ENCODE data around the gene TRHDE.
A peak's percentile ranks its signal among the peaks of the same experiment; 100 is the strongest.

Gene TRHDE

DNA sequence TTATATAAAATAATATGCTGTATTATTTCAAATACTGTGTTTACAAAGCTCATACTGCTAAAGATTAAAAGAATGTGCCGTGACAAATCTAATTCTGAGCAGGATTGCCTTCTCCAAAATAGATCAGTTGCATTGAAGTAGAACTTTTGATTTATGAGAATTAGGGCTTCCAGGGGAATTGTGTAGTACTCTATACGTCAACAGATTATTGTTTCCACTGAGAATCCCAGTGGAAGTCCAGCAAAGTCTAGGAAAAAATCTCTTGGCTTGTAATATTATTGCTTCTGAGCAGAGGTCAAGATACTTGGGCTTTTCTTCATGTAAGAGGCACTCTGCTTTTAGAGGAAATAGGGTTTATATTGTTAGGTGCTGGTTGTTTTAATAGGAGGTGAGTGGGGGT lies 133.9 kb downstream of the TRHDE start:
- Histone ChIP-seq H3K36me3 (ENCODE audit: control insufficient read depth, insufficient read depth, low read length) (no peaks in the 10 kb centered on the region), H3K4me1 (ENCODE audit: control insufficient read depth, insufficient read depth, low read length) (no peaks in the 10 kb centered on the region), H3K27ac (ENCODE audit: low read depth, low read length) (no peak overlapping the region), H3K27me3 (ENCODE audit: control insufficient read depth, insufficient read depth, low read length) (no peaks in the 10 kb centered on the region), H3K4me3 (ENCODE audit: low read length) (no peak overlapping the region), H3K9ac (ENCODE audit: low read length) (no peak overlapping the region)

DNA sequence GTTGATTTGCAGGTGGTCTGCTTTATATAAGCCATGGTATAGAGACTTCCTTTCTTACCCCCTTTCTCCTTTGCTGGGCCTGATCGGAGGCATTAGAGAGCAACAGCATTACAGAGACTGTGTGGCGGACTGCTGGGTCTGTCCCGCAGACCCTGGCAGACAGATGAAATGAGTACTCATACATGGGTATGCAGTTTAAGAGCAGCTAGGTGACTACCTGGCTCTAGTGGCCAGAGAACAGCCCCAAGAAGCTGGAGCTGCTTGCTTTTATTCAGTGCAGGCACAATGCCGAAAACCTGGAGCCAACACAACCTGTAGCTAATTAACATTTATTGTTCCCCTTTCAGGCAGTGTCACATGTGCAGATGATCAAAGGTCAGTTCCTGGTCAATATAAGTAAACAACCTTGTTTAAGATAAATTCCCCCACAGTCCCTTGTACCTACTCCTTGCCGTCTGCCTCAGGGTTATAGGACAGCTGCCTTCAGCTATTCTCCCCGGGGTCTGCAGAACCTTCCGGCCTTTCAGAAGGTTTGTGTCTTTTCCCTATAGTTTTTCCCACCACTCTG lies 160.0 kb downstream of the TRHDE start:
- Histone ChIP-seq H3K9ac (ENCODE audit: low read length) (no peak overlapping the region), H3K27ac (ENCODE audit: low read depth, low read length) (no peak overlapping the region), H3K36me3 (ENCODE audit: control insufficient read depth, insufficient read depth, low read length) (no peaks in the 10 kb centered on the region), H3K4me3 (ENCODE audit: low read length) (peak overlapping the region; percentile 27), H3K4me1 (ENCODE audit: control insufficient read depth, insufficient read depth, low read length) (no peaks in the 10 kb centered on the region), H3K27me3 (ENCODE audit: control insufficient read depth, insufficient read depth, low read length) (no peaks in the 10 kb centered on the region)

DNA sequence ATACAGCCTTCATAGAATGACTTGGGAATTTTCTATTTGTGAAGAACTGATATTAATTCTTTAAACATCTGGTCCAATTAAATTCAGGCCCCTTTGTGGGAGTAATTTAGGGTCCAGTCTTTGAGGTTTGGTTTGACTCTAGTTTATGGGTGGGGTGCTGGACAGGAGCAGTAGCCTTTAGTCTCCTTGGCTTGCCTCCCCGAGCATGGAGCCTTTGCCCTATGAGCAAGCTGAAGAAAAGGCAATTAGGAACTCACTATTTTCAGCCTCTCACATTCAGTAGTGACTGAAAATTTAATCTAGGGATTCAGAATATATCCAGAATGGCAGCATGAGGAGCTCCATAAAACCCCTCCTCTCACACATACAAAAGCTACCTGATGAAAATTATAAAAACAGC lies 161.1 kb downstream of the TRHDE start:
- Histone ChIP-seq H3K27ac (ENCODE audit: low read depth, low read length) (no peak overlapping the region), H3K4me1 (ENCODE audit: control insufficient read depth, insufficient read depth, low read length) (no peaks in the 10 kb centered on the region), H3K4me3 (ENCODE audit: low read length) (no peak overlapping the region), H3K36me3 (ENCODE audit: control insufficient read depth, insufficient read depth, low read length) (no peaks in the 10 kb centered on the region), H3K27me3 (ENCODE audit: control insufficient read depth, insufficient read depth, low read length) (no peaks in the 10 kb centered on the region), H3K9ac (ENCODE audit: low read length) (no peak overlapping the region)

DNA sequence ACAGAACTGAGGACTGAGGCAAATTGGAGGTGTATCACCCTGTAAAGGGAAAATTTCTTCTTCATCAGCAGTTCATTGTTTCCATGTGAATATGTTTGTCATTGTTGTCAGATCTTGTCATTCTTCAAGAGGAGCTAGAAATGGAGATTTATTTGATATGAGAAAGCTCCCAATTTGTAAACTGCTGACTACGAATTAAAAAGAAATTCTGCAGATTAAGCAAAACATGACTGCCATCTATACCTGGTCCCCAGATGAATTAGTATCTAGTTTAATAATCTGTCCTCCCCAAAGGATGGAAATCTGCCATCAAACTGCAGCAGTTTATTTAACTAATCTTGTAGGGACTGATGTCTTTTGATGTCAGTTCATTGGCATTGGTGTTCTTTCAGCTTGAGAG lies 162.8 kb downstream of the TRHDE start:
- Histone ChIP-seq H3K36me3 (ENCODE audit: control insufficient read depth, insufficient read depth, low read length) (no peaks in the 10 kb centered on the region), H3K4me1 (ENCODE audit: control insufficient read depth, insufficient read depth, low read length) (no peaks in the 10 kb centered on the region), H3K9ac (ENCODE audit: low read length) (no peak overlapping the region), H3K4me3 (ENCODE audit: low read length) (no peak overlapping the region), H3K27me3 (ENCODE audit: control insufficient read depth, insufficient read depth, low read length) (no peaks in the 10 kb centered on the region), H3K27ac (ENCODE audit: low read depth, low read length) (no peak overlapping the region)

DNA sequence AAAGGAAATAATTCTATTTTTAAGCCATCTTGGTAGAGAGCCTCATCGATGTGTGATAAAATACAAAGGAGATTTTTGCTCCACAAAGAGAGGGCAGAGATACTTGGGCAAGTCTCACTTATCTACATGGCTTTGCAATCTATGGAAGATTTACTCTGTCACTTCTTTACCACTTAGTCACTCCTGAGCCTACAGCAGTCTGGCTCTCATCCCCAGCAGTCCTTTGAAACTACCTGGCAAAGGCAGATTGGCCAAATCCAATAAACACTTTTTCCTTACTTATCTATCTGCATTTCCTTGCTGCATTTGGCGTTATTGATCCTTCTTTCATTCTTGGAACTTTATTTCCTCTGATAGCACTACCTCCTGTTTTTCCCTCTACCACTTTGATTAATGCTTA lies 170.0 kb downstream of the TRHDE start:
- Histone ChIP-seq H3K4me3 (ENCODE audit: low read length) (no peak overlapping the region), H3K9ac (ENCODE audit: low read length) (no peak overlapping the region), H3K36me3 (ENCODE audit: control insufficient read depth, insufficient read depth, low read length) (no peaks in the 10 kb centered on the region), H3K27ac (ENCODE audit: low read depth, low read length) (no peak overlapping the region), H3K27me3 (ENCODE audit: control insufficient read depth, insufficient read depth, low read length) (no peaks in the 10 kb centered on the region), H3K4me1 (ENCODE audit: control insufficient read depth, insufficient read depth, low read length) (no peaks in the 10 kb centered on the region)

DNA sequence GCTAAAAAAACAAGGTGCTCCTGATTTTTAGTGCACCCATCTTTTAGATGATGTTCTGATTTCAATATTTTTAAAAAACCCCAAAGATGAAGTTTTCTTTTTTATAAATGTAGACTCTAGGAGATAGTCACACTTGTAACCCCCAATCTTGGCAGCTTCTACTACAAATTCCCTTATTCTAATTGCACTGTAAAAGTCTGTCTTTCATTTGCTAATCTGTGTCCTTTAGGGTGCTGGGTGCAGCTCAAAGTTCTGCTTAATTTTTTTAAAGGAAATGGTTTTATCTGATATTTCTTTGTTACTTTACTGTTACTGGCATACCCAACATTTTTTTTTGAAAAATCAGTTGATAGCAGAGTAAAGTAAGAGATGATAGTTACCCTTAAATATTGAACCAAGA lies 172.0 kb downstream of the TRHDE start:
- no peaks in the 10 kb centered on the region for H3K36me3 ChIP-seq (ENCODE audit: control insufficient read depth, insufficient read depth, low read length)
- no peak overlapping the region for H3K4me3 ChIP-seq (ENCODE audit: low read length)
- H3K9ac ChIP-seq (ENCODE audit: low read length), result no peak overlapping the region
- H3K27ac ChIP-seq (ENCODE audit: low read depth, low read length), result no peak overlapping the region
- H3K4me1 ChIP-seq (ENCODE audit: control insufficient read depth, insufficient read depth, low read length), result no peaks in the 10 kb centered on the region
- no peaks in the 10 kb centered on the region for H3K27me3 ChIP-seq (ENCODE audit: control insufficient read depth, insufficient read depth, low read length)

DNA sequence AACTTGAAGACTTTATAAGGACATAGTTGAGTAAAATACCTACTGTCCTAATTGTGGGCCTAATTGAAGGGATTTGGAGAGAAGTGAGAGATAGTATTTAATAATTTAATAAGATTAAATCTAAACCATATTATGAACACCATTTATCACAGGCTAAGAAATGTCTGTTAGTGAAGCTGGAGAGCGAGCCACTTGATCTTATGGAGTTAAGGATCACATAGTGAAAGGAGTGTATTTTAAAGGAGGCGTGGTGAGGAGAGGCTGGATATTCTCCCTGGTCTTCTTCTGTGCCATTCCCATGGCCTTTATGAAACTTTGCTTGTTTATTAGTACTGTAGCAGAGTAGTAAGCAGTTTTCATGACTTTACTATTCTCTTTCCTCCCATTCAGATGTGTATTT lies 172.4 kb downstream of the TRHDE start:
- Histone ChIP-seq H3K9ac (ENCODE audit: low read length) (no peak overlapping the region), H3K27me3 (ENCODE audit: control insufficient read depth, insufficient read depth, low read length) (no peaks in the 10 kb centered on the region), H3K27ac (ENCODE audit: low read depth, low read length) (no peak overlapping the region), H3K36me3 (ENCODE audit: control insufficient read depth, insufficient read depth, low read length) (no peaks in the 10 kb centered on the region), H3K4me1 (ENCODE audit: control insufficient read depth, insufficient read depth, low read length) (no peaks in the 10 kb centered on the region), H3K4me3 (ENCODE audit: low read length) (no peak overlapping the region)

DNA sequence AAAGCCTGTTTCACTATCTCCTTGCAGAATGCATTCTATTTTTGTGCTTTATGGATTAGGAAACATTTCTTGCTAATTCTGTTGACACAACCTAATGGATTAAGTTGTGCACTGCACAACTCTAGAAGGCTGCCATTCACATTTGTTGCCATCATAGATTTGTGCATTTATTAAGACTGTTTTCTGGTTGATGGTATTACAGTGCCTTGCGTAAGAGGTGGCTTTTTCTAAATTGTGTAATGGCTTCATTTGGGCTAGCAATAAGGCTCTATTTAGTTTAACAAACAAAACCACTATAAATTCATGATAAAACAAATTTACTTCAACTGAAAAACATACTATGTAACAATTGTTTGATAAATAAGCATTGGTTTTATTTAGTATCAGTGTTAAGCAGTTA lies 175.9 kb downstream of the TRHDE start:
- no peaks in the 10 kb centered on the region for H3K4me1 ChIP-seq (ENCODE audit: control insufficient read depth, insufficient read depth, low read length)
- H3K27me3 ChIP-seq (ENCODE audit: control insufficient read depth, insufficient read depth, low read length), result no peaks in the 10 kb centered on the region
- H3K4me3 ChIP-seq (ENCODE audit: low read length), result no peak overlapping the region
- H3K36me3 ChIP-seq (ENCODE audit: control insufficient read depth, insufficient read depth, low read length), result no peaks in the 10 kb centered on the region
- no peak overlapping the region for H3K9ac ChIP-seq (ENCODE audit: low read length)
- no peak overlapping the region for H3K27ac ChIP-seq (ENCODE audit: low read depth, low read length)

DNA sequence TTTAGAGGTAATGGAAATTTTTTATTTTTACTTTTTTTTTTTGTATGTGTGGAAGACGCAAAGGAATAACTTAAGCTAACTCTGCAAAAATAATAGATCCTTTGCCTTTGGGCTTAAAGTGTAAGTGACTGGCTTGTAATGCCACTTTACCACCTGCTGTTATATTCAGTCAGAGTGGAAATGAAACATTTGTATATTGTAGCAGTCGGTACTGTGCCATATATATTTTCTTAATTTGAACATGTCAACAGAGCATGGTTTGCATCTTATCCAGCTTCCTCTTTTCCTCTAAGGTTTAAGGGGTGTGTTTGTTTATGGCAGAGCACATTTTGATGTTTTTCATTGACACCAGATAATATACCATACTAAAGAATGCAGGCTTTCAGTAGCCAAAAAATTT lies 176.6 kb downstream of the TRHDE start:
- no peaks in the 10 kb centered on the region for H3K4me1 ChIP-seq (ENCODE audit: control insufficient read depth, insufficient read depth, low read length)
- no peaks in the 10 kb centered on the region for H3K27me3 ChIP-seq (ENCODE audit: control insufficient read depth, insufficient read depth, low read length)
- no peak overlapping the region for H3K4me3 ChIP-seq (ENCODE audit: low read length)
- no peak overlapping the region for H3K27ac ChIP-seq (ENCODE audit: low read depth, low read length)
- H3K36me3 ChIP-seq (ENCODE audit: control insufficient read depth, insufficient read depth, low read length), result no peaks in the 10 kb centered on the region
- H3K9ac ChIP-seq (ENCODE audit: low read length), result no peak overlapping the region

DNA sequence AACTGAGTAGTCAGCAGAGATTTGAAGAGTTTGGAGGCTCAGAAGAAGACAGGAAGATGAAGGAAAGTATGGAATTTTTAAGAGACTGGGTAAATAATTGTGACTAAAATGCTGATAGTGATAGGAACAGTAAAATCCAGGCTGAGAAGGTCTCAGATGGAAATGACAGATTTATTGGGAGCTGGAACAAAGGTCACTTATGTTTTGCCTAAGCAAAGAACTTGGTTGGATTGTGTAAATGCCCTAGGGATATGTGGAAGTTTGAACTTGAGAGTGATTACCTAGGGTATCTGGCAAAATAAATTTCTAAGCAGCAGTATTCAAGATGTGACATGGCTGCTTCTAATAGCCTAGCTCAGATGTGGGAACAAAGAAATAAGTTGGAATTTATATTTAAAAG lies 180.9 kb downstream of the TRHDE start:
- no peaks in the 10 kb centered on the region for H3K27me3 ChIP-seq (ENCODE audit: control insufficient read depth, insufficient read depth, low read length)
- no peak overlapping the region for H3K4me3 ChIP-seq (ENCODE audit: low read length)
- no peak overlapping the region for H3K27ac ChIP-seq (ENCODE audit: low read depth, low read length)
- H3K36me3 ChIP-seq (ENCODE audit: control insufficient read depth, insufficient read depth, low read length), result no peaks in the 10 kb centered on the region
- no peak overlapping the region for H3K9ac ChIP-seq (ENCODE audit: low read length)
- H3K4me1 ChIP-seq (ENCODE audit: control insufficient read depth, insufficient read depth, low read length), result no peaks in the 10 kb centered on the region

DNA sequence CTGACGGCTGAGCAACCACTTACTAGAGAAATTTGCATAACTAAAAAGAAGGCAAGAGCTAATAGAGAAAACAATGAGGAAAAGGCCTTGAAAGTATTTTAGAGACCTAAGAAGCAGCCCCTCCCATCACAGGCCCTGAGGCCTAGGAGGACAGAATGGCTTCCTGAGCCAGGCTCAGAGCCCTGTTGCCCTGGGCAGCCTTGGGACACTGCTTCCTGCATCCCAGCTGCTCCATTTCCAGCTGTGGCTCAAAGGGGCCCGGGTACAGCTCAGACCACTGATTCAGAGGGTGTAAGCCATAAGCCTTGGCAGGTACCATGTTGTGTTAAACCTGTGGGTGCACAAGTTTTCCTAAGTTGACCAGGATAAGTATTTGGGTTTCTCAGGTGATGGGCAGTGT lies 181.4 kb downstream of the TRHDE start:
- no peaks in the 10 kb centered on the region for H3K27me3 ChIP-seq (ENCODE audit: control insufficient read depth, insufficient read depth, low read length)
- H3K4me3 ChIP-seq (ENCODE audit: low read length), result no peak overlapping the region
- no peak overlapping the region for H3K9ac ChIP-seq (ENCODE audit: low read length)
- H3K36me3 ChIP-seq (ENCODE audit: control insufficient read depth, insufficient read depth, low read length), result no peaks in the 10 kb centered on the region
- H3K27ac ChIP-seq (ENCODE audit: low read depth, low read length), result no peak overlapping the region
- H3K4me1 ChIP-seq (ENCODE audit: control insufficient read depth, insufficient read depth, low read length), result no peaks in the 10 kb centered on the region

DNA sequence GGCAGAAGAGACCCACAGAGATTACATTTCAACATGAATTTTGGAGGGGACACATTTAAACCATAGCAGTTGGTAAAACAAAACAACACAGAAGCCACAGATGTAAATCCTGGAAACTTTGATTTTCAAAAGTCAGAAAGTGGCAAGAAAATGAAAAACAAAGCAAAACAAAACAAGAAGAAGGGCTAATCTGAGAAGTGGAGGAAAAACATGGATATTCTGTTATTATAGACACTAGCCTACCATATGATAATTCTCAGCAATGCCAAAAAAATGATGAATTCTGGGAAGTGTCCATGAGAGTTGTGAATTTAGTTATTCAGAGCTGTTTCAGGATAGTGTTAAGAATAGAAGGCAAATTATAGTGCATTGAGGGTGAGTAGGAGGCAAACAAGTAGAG lies 192.3 kb downstream of the TRHDE start:
- no peak overlapping the region for H3K9ac ChIP-seq (ENCODE audit: low read length)
- H3K27me3 ChIP-seq (ENCODE audit: control insufficient read depth, insufficient read depth, low read length), result no peaks in the 10 kb centered on the region
- no peak overlapping the region for H3K27ac ChIP-seq (ENCODE audit: low read depth, low read length)
- H3K4me3 ChIP-seq (ENCODE audit: low read length), result no peak overlapping the region
- no peaks in the 10 kb centered on the region for H3K4me1 ChIP-seq (ENCODE audit: control insufficient read depth, insufficient read depth, low read length)
- no peaks in the 10 kb centered on the region for H3K36me3 ChIP-seq (ENCODE audit: control insufficient read depth, insufficient read depth, low read length)

DNA sequence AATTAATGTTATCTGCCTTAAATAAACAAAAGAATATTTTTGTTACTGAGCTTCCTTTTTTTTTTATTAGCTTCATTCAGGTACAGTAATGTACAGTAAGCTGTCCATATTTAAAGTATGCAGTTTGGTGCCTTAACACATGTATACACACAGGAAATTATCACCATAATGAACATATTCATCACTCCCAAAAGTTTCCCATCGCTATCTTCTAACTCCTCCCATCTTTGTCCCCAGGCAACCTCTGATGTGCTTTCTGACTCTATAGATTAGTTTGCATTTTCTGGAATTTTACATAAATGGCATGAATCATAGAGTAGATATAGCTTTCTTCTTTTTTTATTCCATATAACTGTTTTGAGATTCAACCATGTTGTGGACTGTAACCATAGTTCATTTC lies 193.0 kb downstream of the TRHDE start:
- H3K36me3 ChIP-seq (ENCODE audit: control insufficient read depth, insufficient read depth, low read length), result no peaks in the 10 kb centered on the region
- H3K4me1 ChIP-seq (ENCODE audit: control insufficient read depth, insufficient read depth, low read length), result no peaks in the 10 kb centered on the region
- H3K27ac ChIP-seq (ENCODE audit: low read depth, low read length), result no peak overlapping the region
- no peak overlapping the region for H3K9ac ChIP-seq (ENCODE audit: low read length)
- no peaks in the 10 kb centered on the region for H3K27me3 ChIP-seq (ENCODE audit: control insufficient read depth, insufficient read depth, low read length)
- H3K4me3 ChIP-seq (ENCODE audit: low read length), result no peak overlapping the region

Data from rectal smooth muscle tissue (tissue), 1 donor.